Esophagus muscularis mucosa (tissue), 4 donors: Measurements from ENCODE around the gene PCP2. TPM values are rescaled to one million over a fixed set of nuclear protein-coding genes. Genes with fewer than 3 reads are reported as not detected.

Experiments
- DNase-seq: peaks from one replicate; pipeline ENCODE4 v3.0.0-alpha.2; 2017; ENCODE audit errors: extremely low spot score
- H3K27ac ChIP-seq, 4 donors: fragments of 200-600 bp; sonication (generic); replicated peaks in 1 of 4; 1 replicate in 3 of 4; 2 replicates in 1 of 4; pipeline ENCODE4 v1.5.1; 2016 to 2019; ENCODE audit warnings: mild to moderate bottlenecking in 1 of 4
- H3K27me3 ChIP-seq, 4 donors: fragments of 200-600 bp; sonication (generic); one replicate each; pipeline versions ENCODE4 v1.5.1 to v1.6.0; 2016 to 2019
- H3K36me3 ChIP-seq, 4 donors: fragments of 200-600 bp; sonication (generic); one replicate each; pipeline ENCODE4 v1.5.1; 2016 to 2019
- H3K4me1 ChIP-seq, 4 donors: fragments of 200-600 bp; sonication (generic); one replicate each; pipeline ENCODE4 v1.5.1; 2016 to 2019
- H3K4me3 ChIP-seq, 4 donors: fragments of 200-600 bp; sonication (generic); 1 replicate in 2 of 4; 2 replicates in 2 of 4; pipeline ENCODE4 v1.5.1; 2016 to 2019; ENCODE audit warnings: mild to moderate bottlenecking in 4 of 4, moderate library complexity in 1 of 4
- H3K9me3 ChIP-seq, 4 donors: fragments of 200-600 bp; sonication (generic); 1 replicate in 3 of 4; 2 replicates in 1 of 4; pipeline ENCODE4 v1.5.1; 2016 to 2019
- EP300 ChIP-seq: sonication (generic); formaldehyde crosslinking; IDR thresholded peaks from one replicate; pipeline ENCODE4 v1.6.1; 2017; ENCODE audit warnings: antibody characterized with exemption
- POLR2A ChIP-seq: fragments of 450-650 bp; IDR thresholded peaks from one replicate; pipeline ENCODE4 v1.6.1; 2017; ENCODE audit warnings: antibody characterized with exemption, moderate library complexity, mild to moderate bottlenecking, low read depth
- POLR2AphosphoS5 ChIP-seq, 2 donors: sonication (generic); formaldehyde crosslinking; IDR thresholded peaks; one replicate each; pipeline ENCODE4 v1.6.1; 2017; ENCODE audit warnings: antibody characterized with exemption in 2 of 2
- whole genome bisulfite sequencing: methylation state at CpG from one replicate; pipeline ENCODE4 v1.1.5; 2018; 5-methylcytosine and 5-hydroxymethylcytosine counted together
- intact Hi-C: fragments of 100-400 bp; cut with DNase I; formaldehyde crosslinking; loops from one replicate; pipeline ENCODE4 v1.15.1; 2023
- total RNA-seq, 4 donors: library from RNA; depleted of rRNA; stranded (reverse); fragments of >200 nt; gene quantifications; one replicate each; pipeline versions ENCODE4 v1.1.0 to v1.2.1, GENCODE V29; 2016
- TF ChIP-seq, protein P1 (sequence below), 3 experiments: fragments of 200-600 bp in 2 of 3; fragments of 450-650 bp in 1 of 3; sonication (generic) in 2 of 3; IDR thresholded peaks; one replicate each; pipeline ENCODE4 v1.5.1; 2017 to 2019; ENCODE audit warnings: antibody characterized with exemption in 3 of 3, mild to moderate bottlenecking in 2 of 3, moderate library complexity in 1 of 3

The PCP2 gene
- total RNA-seq, 4 donors from 2014 or later = not detected

DNA sequence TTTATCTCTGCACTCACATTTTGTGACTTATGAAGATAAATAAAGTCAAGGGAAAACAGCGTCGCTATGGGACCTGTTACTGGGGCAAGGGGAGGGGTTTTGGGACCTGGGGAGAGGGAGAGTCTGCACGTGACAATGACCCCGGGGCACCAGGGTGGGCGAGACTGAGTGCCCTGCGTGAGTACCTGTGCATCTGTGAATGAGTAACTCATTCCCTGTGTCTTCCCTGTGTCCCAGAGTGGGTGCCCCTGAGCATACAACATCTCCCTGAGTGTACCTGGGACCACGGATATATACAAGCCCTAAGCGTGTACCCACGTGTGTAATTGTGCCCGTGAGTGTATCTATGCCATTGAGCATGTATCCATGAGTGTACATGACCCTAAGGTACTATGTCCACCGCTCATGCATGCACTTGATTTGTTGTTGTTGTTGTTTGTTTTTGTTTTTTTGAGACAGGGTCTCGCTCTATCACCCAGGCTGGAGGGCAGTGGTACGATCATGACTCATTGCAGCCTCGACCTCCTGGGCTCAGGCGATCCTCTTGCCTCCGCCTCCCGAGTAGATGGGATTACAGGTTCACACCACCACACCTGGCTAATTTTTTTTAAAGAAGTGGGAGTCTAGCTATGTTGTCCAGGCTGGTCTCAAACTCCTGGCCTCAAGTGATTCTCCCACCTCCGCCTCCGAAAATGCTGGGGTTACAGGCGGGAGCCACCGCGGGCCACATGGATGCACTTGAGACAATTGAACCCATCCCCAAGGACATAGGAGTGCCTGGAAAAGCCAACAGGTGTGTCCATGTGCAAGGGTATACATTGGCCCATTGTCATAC is 46.5 kb upstream of the PCP2 start:
- Histone ChIP-seq H3K36me3 (peaks cover 0 to 30% (median 24%) of the 10 kb centered on the region in 4 donors), H3K27me3 (peaks cover 0 to 54% (median 3%) of the 10 kb centered on the region in 4 donors), H3K27ac (peak overlapping the region in 1 of 4 donors; percentile 90), H3K9me3 (no peaks in the 10 kb centered on the region), H3K4me1 (peaks cover 10 to 29% (median 22%) of the 10 kb centered on the region in 4 donors), H3K4me3 (peak overlapping the region; percentile 75 to 100 (median 88))
- TF ChIP-seq POLR2A (no peak), EP300 (no peak)
- TF ChIP-seq, protein P1, sequence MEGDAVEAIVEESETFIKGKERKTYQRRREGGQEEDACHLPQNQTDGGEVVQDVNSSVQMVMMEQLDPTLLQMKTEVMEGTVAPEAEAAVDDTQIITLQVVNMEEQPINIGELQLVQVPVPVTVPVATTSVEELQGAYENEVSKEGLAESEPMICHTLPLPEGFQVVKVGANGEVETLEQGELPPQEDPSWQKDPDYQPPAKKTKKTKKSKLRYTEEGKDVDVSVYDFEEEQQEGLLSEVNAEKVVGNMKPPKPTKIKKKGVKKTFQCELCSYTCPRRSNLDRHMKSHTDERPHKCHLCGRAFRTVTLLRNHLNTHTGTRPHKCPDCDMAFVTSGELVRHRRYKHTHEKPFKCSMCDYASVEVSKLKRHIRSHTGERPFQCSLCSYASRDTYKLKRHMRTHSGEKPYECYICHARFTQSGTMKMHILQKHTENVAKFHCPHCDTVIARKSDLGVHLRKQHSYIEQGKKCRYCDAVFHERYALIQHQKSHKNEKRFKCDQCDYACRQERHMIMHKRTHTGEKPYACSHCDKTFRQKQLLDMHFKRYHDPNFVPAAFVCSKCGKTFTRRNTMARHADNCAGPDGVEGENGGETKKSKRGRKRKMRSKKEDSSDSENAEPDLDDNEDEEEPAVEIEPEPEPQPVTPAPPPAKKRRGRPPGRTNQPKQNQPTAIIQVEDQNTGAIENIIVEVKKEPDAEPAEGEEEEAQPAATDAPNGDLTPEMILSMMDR (IDR thresholded peaks at IDR 0.05) = no peak
- intact Hi-C loops = loop anchor here (5.0 to 10.0 kb wide), 2 partner anchors 115 to 328 kb away; no protein-coding TSS in a partner anchor
- 54% methylated on average over 22 of the region's 22 CpGs for WGBS
- no peak for DNase-seq

DNA sequence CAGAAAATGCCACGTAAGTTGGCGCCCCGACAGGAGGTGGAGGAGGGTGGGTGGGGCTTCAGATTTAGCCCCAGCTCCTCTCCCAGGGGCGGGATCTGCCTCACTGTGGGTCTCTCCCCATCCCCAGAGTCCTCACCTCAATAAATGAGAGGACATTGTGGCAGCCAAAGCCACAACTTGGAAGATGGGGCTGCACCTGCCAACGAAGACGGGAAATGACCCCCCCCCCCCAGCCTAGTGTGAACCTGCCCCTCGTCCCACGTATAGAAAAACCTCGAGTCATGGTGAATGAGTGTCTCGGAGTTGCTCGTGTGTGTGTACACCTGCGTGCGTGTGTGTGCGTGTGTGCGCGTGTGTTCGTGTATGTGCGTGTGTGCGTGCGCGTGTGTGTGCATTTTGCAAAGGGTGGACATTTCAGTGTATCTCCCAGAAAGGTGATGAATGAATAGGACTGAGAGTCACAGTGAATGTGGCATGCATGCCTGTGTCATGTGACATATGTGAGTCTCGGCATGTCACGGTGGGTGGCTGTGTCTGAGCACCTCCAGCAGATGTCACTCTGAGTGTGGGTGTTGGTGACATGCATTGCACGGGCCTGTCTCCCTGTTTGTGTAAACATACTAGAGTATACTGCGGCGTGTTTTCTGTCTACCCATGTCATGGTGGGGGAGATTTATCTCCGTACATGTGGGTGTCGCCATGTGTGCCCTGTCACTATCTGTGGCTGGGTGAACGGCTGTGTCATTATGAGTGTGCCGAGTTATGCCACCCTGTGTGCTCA is 45.6 kb upstream of the PCP2 start:
- peaks cover 0 to 54% (median 3%) of the 10 kb centered on the region in 4 donors for H3K27me3 ChIP-seq
- no peak overlapping the region for H3K4me3 ChIP-seq
- no peak overlapping the region for H3K27ac ChIP-seq
- no peaks in the 10 kb centered on the region for H3K9me3 ChIP-seq
- H3K4me1 ChIP-seq = peaks cover 10 to 32% (median 22%) of the 10 kb centered on the region in 4 donors
- no peak for DNase-seq
- intact Hi-C loops = no loop called here
- WGBS = 53% methylated on average over 28 of the region's 30 CpGs
- peaks cover 0 to 22% (median 21%) of the 10 kb centered on the region in 4 donors for H3K36me3 ChIP-seq
- TF ChIP-seq POLR2A (no peak), EP300 (no peak), POLR2AphosphoS5 (IDR thresholded peaks at IDR 0.05) (no peak)
- TF ChIP-seq, protein P1 (IDR thresholded peaks at IDR 0.05) = no peak

- Histone ChIP-seq H3K27ac (no peak overlapping the region), H3K36me3 (peaks cover 0 to 8% (median 7%) of the 10 kb centered on the region in 4 donors), H3K9me3 (no peaks in the 10 kb centered on the region), H3K4me3 (no peak overlapping the region), H3K27me3 (peaks cover 0 to 64% (median 3%) of the 10 kb centered on the region in 4 donors), H3K4me1 (peaks cover 10 to 33% (median 22%) of the 10 kb centered on the region in 4 donors)
- intact Hi-C loops = no loop called here
- no peak for DNase-seq
- WGBS = 49% methylated on average over 12 of the region's 12 CpGs
- TF ChIP-seq, protein P1 (IDR thresholded peaks at IDR 0.05) = no peak
- no peak for TF ChIP-seq POLR2A
- no peak for TF ChIP-seq POLR2AphosphoS5 (IDR thresholded peaks at IDR 0.05)
- TF ChIP-seq EP300 = no peak
Measured at GRCh38 chr19:7677669-7678311, 44.3 kb upstream of the PCP2 start.

- Histone ChIP-seq H3K4me3 (no peak within 1 kb of the TSS), H3K27ac (no peak within 1 kb of the TSS), H3K9me3 (no peaks in the 10 kb centered on the region), H3K27me3 (peaks cover 0 to 73% (median 4%) of the 10 kb centered on the region in 4 donors), H3K36me3 (no peaks in the 10 kb centered on the region), H3K4me1 (peaks cover 5 to 24% (median 14%) of the 10 kb centered on the region in 4 donors)
- WGBS = 51% methylated on average over 10 of the region's 10 CpGs
- DNase-seq = no peak
- intact Hi-C loops = no loop called here
- TF ChIP-seq POLR2AphosphoS5 (IDR thresholded peaks at IDR 0.05) = no peak
- no peak for TF ChIP-seq EP300
- TF ChIP-seq, protein P1 (IDR thresholded peaks at IDR 0.05) = no peak
- no peak for TF ChIP-seq POLR2A
Measured at GRCh38 chr19:7676854-7677253, 43.3 kb upstream of the PCP2 start, which contains the start of gene MCEMP1. MCEMP1 (plus strand) TSS chr19:7677090; CDS start chr19:7677121, 31 bp downstream.
